ENCODE results near the gene MYOM1. TPM values are rescaled to one million over a fixed set of nuclear protein-coding genes. Genes with fewer than 3 reads are reported as not detected.

The MYOM1 gene
- total and polyA plus RNA-seq, 2 experiments from 2014 or later: 1.1 to 1.8 TPM

DNA sequence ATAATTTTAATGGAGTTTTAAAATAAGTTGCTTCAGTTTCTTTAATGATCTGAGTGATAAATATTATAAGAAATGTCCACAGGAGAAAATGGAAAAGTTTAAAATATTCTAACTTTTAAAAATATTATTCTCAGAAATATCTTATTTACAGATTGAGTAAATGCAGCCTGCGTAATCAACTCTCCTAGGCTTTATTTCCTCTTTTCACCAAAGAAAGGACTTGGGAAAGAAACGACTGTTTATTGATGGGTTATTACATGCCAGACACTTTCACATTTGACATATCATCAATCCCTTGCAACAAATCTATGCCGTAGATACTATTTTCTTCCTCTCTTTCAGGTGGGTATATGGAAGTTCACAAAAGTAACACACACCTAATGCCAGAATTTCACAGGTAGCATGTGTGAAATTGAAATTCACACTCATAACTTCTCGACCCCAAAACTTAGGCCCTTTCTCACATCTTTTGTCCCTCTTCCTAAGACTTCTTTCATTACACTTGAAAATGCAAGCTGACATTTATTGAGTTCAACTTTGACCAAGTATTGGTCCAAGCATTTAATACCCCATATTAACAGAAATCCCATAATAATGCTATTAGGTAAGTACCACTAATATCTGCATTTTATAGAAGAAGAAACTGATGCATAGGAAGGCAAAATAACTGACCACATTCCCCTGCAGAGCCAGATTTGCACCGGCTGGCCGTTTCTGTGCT, 49.2 kb downstream of the MYOM1 start:
- Histone ChIP-seq H4K20me1 (ENCODE audit: insufficient read depth, poor library complexity, severe bottlenecking) (no peaks in the 10 kb centered on the region), H3K4me1 (ENCODE audit: insufficient read depth) (no peaks in the 10 kb centered on the region), H3K27me3 (no peaks in the 10 kb centered on the region), H2AFZ (no peak overlapping the region), H3K9me3 (ENCODE audit: low read depth) (no peaks in the 10 kb centered on the region), H3K36me3 (replicated peaks; ENCODE audit: insufficient read depth, low read depth) (no peaks in the 10 kb centered on the region), H3K27ac (no peak overlapping the region), H3K9me2 (replicated peaks; ENCODE audit: insufficient read depth) (no peaks in the 10 kb centered on the region), H3K4me2 (no peak overlapping the region), H3K4me3 (no peak overlapping the region), H3K79me2 (no peaks in the 10 kb centered on the region)
- 77% methylated on average over 6 of the region's 6 CpGs for WGBS (ENCODE audit: low lambda C conversion rate, missing lambda C conversion rate)
- DNase-seq (ENCODE audit: low spot score): no peak
- TF ChIP-seq EZH2 (IDR thresholded peaks at IDR 0.05; ENCODE audit: borderline replicate concordance) (no peak), EZH2phosphoT487 (IDR thresholded peaks at IDR 0.05; ENCODE audit: low read depth, severe bottlenecking, unreplicated experiment) (no peak)
- TF ChIP-seq, protein P1, sequence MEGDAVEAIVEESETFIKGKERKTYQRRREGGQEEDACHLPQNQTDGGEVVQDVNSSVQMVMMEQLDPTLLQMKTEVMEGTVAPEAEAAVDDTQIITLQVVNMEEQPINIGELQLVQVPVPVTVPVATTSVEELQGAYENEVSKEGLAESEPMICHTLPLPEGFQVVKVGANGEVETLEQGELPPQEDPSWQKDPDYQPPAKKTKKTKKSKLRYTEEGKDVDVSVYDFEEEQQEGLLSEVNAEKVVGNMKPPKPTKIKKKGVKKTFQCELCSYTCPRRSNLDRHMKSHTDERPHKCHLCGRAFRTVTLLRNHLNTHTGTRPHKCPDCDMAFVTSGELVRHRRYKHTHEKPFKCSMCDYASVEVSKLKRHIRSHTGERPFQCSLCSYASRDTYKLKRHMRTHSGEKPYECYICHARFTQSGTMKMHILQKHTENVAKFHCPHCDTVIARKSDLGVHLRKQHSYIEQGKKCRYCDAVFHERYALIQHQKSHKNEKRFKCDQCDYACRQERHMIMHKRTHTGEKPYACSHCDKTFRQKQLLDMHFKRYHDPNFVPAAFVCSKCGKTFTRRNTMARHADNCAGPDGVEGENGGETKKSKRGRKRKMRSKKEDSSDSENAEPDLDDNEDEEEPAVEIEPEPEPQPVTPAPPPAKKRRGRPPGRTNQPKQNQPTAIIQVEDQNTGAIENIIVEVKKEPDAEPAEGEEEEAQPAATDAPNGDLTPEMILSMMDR (IDR thresholded peaks at IDR 0.05; ENCODE audit: poor library complexity): no peak

DNA sequence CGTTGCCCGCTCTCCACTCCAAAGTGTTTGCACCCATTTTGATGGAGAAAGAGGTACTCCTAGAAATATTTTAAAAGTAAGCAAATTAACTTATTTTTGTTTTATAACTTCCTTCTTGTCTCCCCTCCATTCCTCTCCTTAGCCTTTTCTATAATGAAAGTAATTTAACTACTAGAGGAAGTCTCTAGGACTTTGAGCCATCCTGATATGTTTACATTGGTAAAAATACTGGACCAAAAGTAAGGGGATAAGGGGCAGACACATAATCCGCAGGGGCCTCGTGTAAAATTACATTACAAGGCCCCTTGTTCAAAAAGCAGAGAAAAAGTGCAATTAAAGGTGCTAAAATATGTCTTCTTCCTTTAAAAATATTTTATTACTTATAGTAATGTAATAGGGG, 55.4 kb downstream of the MYOM1 start:
- no peaks in the 10 kb centered on the region for H3K9me2 ChIP-seq (replicated peaks; ENCODE audit: insufficient read depth)
- no peaks in the 10 kb centered on the region for H3K27me3 ChIP-seq
- 79% methylated on average over 4 of the region's 4 CpGs for WGBS (ENCODE audit: low lambda C conversion rate, missing lambda C conversion rate)
- H3K79me2 ChIP-seq: no peaks in the 10 kb centered on the region
- H3K36me3 ChIP-seq (replicated peaks; ENCODE audit: insufficient read depth, low read depth): no peaks in the 10 kb centered on the region
- H3K4me3 ChIP-seq: no peak overlapping the region
- no peaks in the 10 kb centered on the region for H3K4me1 ChIP-seq (ENCODE audit: insufficient read depth)
- TF ChIP-seq EZH2phosphoT487 (IDR thresholded peaks at IDR 0.05; ENCODE audit: low read depth, severe bottlenecking, unreplicated experiment) (no peak), EZH2 (IDR thresholded peaks at IDR 0.05; ENCODE audit: borderline replicate concordance) (no peak)
- TF ChIP-seq, protein P1 (IDR thresholded peaks at IDR 0.05; ENCODE audit: poor library complexity): no peak
- no peaks in the 10 kb centered on the region for H4K20me1 ChIP-seq (ENCODE audit: insufficient read depth, poor library complexity, severe bottlenecking)
- H3K27ac ChIP-seq: no peak overlapping the region
- no peaks in the 10 kb centered on the region for H3K9me3 ChIP-seq (ENCODE audit: low read depth)
- DNase-seq (ENCODE audit: low spot score): no peak
- no peak overlapping the region for H3K4me2 ChIP-seq
- no peak overlapping the region for H2AFZ ChIP-seq

DNA sequence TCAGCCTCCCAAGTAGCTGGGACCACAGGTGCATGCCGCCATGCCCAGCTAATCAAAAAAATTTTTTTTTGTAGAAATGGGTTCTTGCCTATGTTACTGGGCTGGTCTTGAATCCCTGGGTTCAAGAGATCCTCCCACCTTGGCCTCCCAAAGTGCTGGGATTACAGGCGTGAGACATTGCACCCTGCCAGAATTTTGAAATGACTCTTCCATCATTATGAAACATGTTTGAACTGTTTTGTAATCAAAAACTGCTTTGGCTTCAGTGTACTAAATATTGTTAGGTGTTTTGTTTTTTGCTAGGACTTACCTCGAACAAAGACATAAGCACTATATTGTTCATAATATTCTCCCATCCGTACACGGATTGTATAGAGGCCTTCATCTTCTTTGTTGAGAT, 55.8 kb downstream of the MYOM1 start:
- Histone ChIP-seq H3K4me1 (ENCODE audit: insufficient read depth) (no peaks in the 10 kb centered on the region), H3K4me3 (no peak overlapping the region), H3K4me2 (no peak overlapping the region), H3K27ac (no peak overlapping the region), H2AFZ (no peak overlapping the region), H3K27me3 (no peaks in the 10 kb centered on the region), H3K36me3 (replicated peaks; ENCODE audit: insufficient read depth, low read depth) (no peaks in the 10 kb centered on the region), H3K9me2 (replicated peaks; ENCODE audit: insufficient read depth) (no peaks in the 10 kb centered on the region), H3K9me3 (ENCODE audit: low read depth) (no peaks in the 10 kb centered on the region), H4K20me1 (ENCODE audit: insufficient read depth, poor library complexity, severe bottlenecking) (no peaks in the 10 kb centered on the region), H3K79me2 (no peaks in the 10 kb centered on the region)
- DNase-seq (ENCODE audit: low spot score): no peak
- TF ChIP-seq EZH2phosphoT487 (IDR thresholded peaks at IDR 0.05; ENCODE audit: low read depth, severe bottlenecking, unreplicated experiment): no peak
- TF ChIP-seq, protein P1 (IDR thresholded peaks at IDR 0.05; ENCODE audit: poor library complexity): no peak
- no peak for TF ChIP-seq EZH2 (IDR thresholded peaks at IDR 0.05; ENCODE audit: borderline replicate concordance)
- 83% methylated on average over 5 of the region's 5 CpGs for WGBS (ENCODE audit: low lambda C conversion rate, missing lambda C conversion rate)

Data from hepatocyte (in vitro differentiated cells).